Mucosa of descending colon (tissue), 3 donors: ENCODE results near the gene C3orf80. TPM values are rescaled to one million over a fixed set of nuclear protein-coding genes. Genes with fewer than 3 reads are reported as not detected.

ENCODE experiments used
- ATAC-seq: fragments of 200-7000 bp; cut with Tn5 transposase; one replicate; pipeline ENCODE4 v1.9.1; 2020; ENCODE audit warnings: mild to moderate bottlenecking, moderate library complexity
- DNase-seq, 3 donors: peaks; one replicate each; pipeline ENCODE4 v3.0.0-alpha.2; 2020
- H3K36me3 ChIP-seq: fragments of 200-600 bp; one replicate; pipeline ENCODE4 v1.8.0; 2021; ENCODE audit warnings: low read depth, mild to moderate bottlenecking
- H3K4me1 ChIP-seq: fragments of 200-600 bp; one replicate; pipeline ENCODE4 v1.8.0; 2021; ENCODE audit warnings: low read depth, mild to moderate bottlenecking
- H3K4me3 ChIP-seq: fragments of 200-600 bp; one replicate; pipeline ENCODE4 v1.8.0; 2021; ENCODE audit warnings: mild to moderate bottlenecking
- H3K9me3 ChIP-seq: fragments of 200-600 bp; one replicate; pipeline ENCODE4 v1.8.0; 2021; ENCODE audit warnings: mild to moderate bottlenecking
- CTCF ChIP-seq: fragments of 200-600 bp; IDR thresholded peaks from one replicate; pipeline ENCODE4 v1.8.0; 2022; ENCODE audit warnings: antibody characterized with exemption, mild to moderate bottlenecking
- intact Hi-C, 2 donors: fragments of 100-400 bp; cut with DNase I in 1 of 2; cut with micrococcal nuclease in 1 of 2; formaldehyde crosslinking; loops; one replicate each; pipeline versions ENCODE4 v1.11.0 to v1.11.1; 2022; cut with DNase I, micrococcal nuclease
- total RNA-seq, 3 donors: library from RNA; stranded (reverse); fragmentation: NEBNext Ultra II Directional in 2 of 3; extraction: Animal tissue kit (Norgen Biotek cat#: 25700) in 2 of 3; gene quantifications; one replicate each; pipeline versions ENCODE4 v1.2.1 to v1.2.4, GENCODE V29; 2021 to 2023
- donor health status: DM: no; HTN: no; CAD: no; lungs with moderate emphysema.
- donor health status: DM: no; HTN: no; CAD: no.
- donor health status: DM: no; HTN: yes; CAD: no.

Gene C3orf80
- total RNA-seq, 3 donors from 2014 or later, result 0.38 to 20.0 (median 1.5) TPM

GRCh38 chr3:160217675-160218074 is 7.5 kb upstream of the C3orf80 start:
- Histone ChIP-seq H3K4me3 (no peak overlapping the region), H3K9me3 (no peaks in the 10 kb centered on the region), H3K36me3 (no peaks in the 10 kb centered on the region), H3K4me1 (no peaks in the 10 kb centered on the region)
- DNase-seq (no peak), ATAC-seq (no peak)
- no peak for TF ChIP-seq CTCF
- intact Hi-C loops, result no loop called here

DNA sequence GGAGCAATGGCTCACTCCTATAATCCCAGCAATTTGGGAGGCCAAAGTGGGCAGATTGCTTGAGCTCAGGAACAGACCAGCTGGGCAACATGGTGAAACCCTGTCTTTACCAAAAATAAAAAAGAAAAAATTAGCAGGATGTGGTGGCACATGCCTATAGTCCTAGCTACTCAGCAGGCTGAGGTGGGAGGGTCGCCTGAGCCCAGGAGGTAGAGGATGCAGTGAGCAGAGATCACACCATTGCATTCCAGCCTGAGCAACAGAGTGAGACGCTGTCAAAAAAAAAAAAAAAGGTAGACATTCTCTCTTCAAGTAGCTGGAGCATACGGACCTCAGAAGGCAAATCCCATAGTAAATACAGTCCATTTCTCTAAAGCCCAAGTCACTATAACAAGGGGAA is 7.1 kb upstream of the C3orf80 start:
- DNase-seq (no peak), ATAC-seq (no peak)
- H3K4me1 ChIP-seq, result no peaks in the 10 kb centered on the region
- H3K4me3 ChIP-seq, result no peak overlapping the region
- TF ChIP-seq CTCF, result no peak
- intact Hi-C loops, result no loop called here
- H3K9me3 ChIP-seq, result no peaks in the 10 kb centered on the region
- no peaks in the 10 kb centered on the region for H3K36me3 ChIP-seq

GRCh38 chr3:160220038-160220437 is 5.2 kb upstream of the C3orf80 start:
- no peak for DNase-seq
- no peak for TF ChIP-seq CTCF

DNA sequence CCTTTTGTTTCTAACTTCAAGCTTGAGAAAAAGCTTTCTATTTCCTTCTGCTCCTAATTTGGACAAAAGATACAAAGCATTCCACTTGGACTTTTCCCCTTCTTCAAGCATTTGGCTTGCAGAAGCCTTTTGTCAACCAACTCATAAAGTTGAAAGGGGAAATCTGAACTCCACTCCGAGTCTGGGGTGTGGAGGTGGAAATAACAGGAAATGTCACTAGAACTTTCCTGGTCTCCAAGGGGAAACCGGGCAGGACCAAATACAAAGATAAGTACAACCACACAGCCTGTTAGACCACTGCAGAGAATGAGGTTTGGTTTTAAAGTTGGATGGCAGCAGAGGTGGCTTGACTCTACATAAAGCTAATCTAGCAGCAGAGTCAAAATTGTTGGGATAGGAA is 4.2 kb upstream of the C3orf80 start:
- intact Hi-C loops, result no loop called here
- H3K36me3 ChIP-seq, result no peaks in the 10 kb centered on the region
- peaks cover 6% of the 10 kb centered on the region for H3K4me1 ChIP-seq
- ATAC-seq (no peak), DNase-seq (no peak)
- H3K4me3 ChIP-seq, result no peak overlapping the region
- no peak for TF ChIP-seq CTCF
- no peaks in the 10 kb centered on the region for H3K9me3 ChIP-seq

More at GRCh38 chr3:160220038-160220437, 5.2 kb upstream of the C3orf80 start:
- Histone ChIP-seq H3K9me3 (no peaks in the 10 kb centered on the region), H3K4me1 (peaks cover 2% of the 10 kb centered on the region), H3K36me3 (no peaks in the 10 kb centered on the region), H3K4me3 (no peak overlapping the region)
- ATAC-seq, result no peak
- intact Hi-C loops, result no loop called here

DNA sequence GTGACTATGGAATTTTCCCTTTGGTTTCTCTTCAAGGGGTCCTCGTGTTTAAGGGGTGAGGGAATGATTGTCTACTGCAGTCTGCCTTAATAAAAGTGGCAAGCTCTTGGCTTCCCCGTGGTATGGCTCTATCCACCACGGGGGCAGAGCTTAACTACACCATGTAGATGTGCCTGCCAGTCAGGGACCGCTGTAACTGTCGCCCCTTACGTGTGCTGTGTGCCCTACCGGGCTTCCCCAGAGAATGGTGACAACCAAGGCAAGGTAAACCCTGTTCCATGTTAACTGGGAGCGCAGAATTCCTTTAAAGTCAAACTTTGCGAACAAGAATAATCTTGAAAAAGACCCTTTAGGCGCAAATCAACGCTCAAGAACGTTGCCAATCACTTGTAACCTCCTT is 966 bp upstream of the C3orf80 start:
- intact Hi-C loops, result no loop called here
- DNase-seq (no peak), ATAC-seq (no peak)
- Histone ChIP-seq H3K4me1 (peaks cover 14% of the 10 kb centered on the region), H3K36me3 (no peaks in the 10 kb centered on the region), H3K9me3 (no peaks in the 10 kb centered on the region), H3K4me3 (no peak overlapping the region)
- TF ChIP-seq CTCF, result no peak

- Histone ChIP-seq H3K4me3 (no peak overlapping the region), H3K9me3 (no peaks in the 10 kb centered on the region), H3K4me1 (peaks cover 14% of the 10 kb centered on the region), H3K36me3 (no peaks in the 10 kb centered on the region)
- no peak for TF ChIP-seq CTCF
- no peak for ATAC-seq
- intact Hi-C loops, result no loop called here
- no peak for DNase-seq
Observed at GRCh38 chr3:160224811-160225175, 429 bp upstream of the C3orf80 start.
